GM12878 (cell line): ENCODE measurements around the gene TTC9B. TPM values are rescaled to one million over a fixed set of nuclear protein-coding genes. Genes with fewer than 3 reads are reported as not detected.

Source experiments
- ATAC-seq: fragments of 200-7000 bp; cut with Tn5 transposase; 3 replicates; pipeline ENCODE4 v1.9.1; 2020; ENCODE audit warnings: mild to moderate bottlenecking, moderate library complexity
- BruUV-seq: library from RNA; stranded (reverse); fragments of 400-500 nt; replicated peaks from 2 replicates; lab custom pipeline; 2021; lab: Mats Ljungman, UMichigan
- CTCF ChIA-PET: fragments of 300-600 bp; sonication (Branson Sonifier 250); formaldehyde crosslinking; extraction: SDS; loops from one replicate; lab custom pipeline; 2021; ENCODE audit warnings: inconsistent platforms; lab: Yijun Ruan, JAX
- POLR2A ChIA-PET: fragments of 350-600 bp; formaldehyde crosslinking; extraction: SDS; loops from one replicate; lab custom pipeline; 2021; ENCODE audit warnings: inconsistent platforms; lab: Charles Lee
- RAD21 ChIA-PET: fragments of 300-600 bp; sonication (Branson Sonifier 250); formaldehyde crosslinking; loops from one replicate; lab custom pipeline; 2023; ENCODE audit warnings: antibody characterized with exemption; ENCODE audit not compliant: unreplicated experiment; lab: Charles Lee
- SMC1A ChIA-PET: fragments of 300-600 bp; sonication (Branson Sonifier 250); formaldehyde crosslinking; loops from one replicate; lab custom pipeline; 2023; ENCODE audit not compliant: unreplicated experiment, uncharacterized antibody; lab: Charles Lee
- DNase-seq: peaks from one replicate; pipeline ENCODE4 v3.0.0-alpha.2; 2011; ENCODE audit warnings: low read depth, low spot score
- FAIRE-seq: peaks from 3 replicates; lab custom pipeline; 2011; peaks lifted over from hg19 to GRCh38; lab: Jason Lieb, UNC
- H2AFZ ChIP-seq: 2 replicates; pipeline ENCODE4 v1.6.0; 2011; ENCODE audit warnings: low read depth, low read length, control low read depth; ENCODE audit not compliant: control insufficient read depth
- H3K27ac ChIP-seq: 2 replicates; pipeline ENCODE4 v1.5.1; 2011; ENCODE audit warnings: control low read depth; ENCODE audit not compliant: control insufficient read depth, insufficient read depth
- H3K27me3 ChIP-seq, 2 experiments: replicated peaks in 1 of 2; 2 replicates each; pipeline versions ENCODE4 v1.6.0 to v1.6.1; 2011; ENCODE audit warnings: low read length in 1 of 2; ENCODE audit not compliant: control insufficient read depth in 2 of 2, insufficient read depth in 2 of 2
- H3K36me3 ChIP-seq, 2 experiments: 2 replicates each; pipeline ENCODE4 v1.5.1; 2011; ENCODE audit warnings: low read length in 1 of 2; ENCODE audit not compliant: control insufficient read depth in 2 of 2, insufficient read depth in 2 of 2
- H3K4me1 ChIP-seq: 2 replicates; pipeline ENCODE4 v1.6.1; 2011; ENCODE audit warnings: mild to moderate bottlenecking, low read length, moderate library complexity, mixed read lengths; ENCODE audit not compliant: control insufficient read depth, insufficient read depth
- H3K4me2 ChIP-seq: 2 replicates; pipeline ENCODE4 v1.6.0; 2011; ENCODE audit warnings: control low read depth; ENCODE audit not compliant: control insufficient read depth, insufficient read depth
- H3K4me3 ChIP-seq: fragments of 200-600 bp; sonication (generic); 2 replicates; pipeline ENCODE4 v1.5.1; 2016
- H3K79me2 ChIP-seq: 2 replicates; pipeline ENCODE4 v1.6.0; 2011; ENCODE audit warnings: low read length; ENCODE audit not compliant: control insufficient read depth, insufficient read depth
- H3K9ac ChIP-seq: 2 replicates; pipeline ENCODE4 v1.8.0; 2011; ENCODE audit warnings: low read length, control low read depth, mixed read lengths; ENCODE audit not compliant: control insufficient read depth, insufficient read depth
- H3K9me3 ChIP-seq: replicated peaks from 3 replicates; pipeline ENCODE4 v1.5.1; 2011; ENCODE audit warnings: mild to moderate bottlenecking, low read length; ENCODE audit not compliant: control insufficient read depth, insufficient read depth
- H4K20me1 ChIP-seq: 2 replicates; pipeline ENCODE4 v1.6.0; 2011; ENCODE audit not compliant: control insufficient read depth, insufficient read depth
- ATF7 ChIP-seq: fragments of 450-650 bp; IDR thresholded peaks from 2 replicates; pipeline ENCODE4 v1.6.1; 2016; ENCODE audit warnings: low read depth, mild to moderate bottlenecking
- BCL3 ChIP-seq: IDR thresholded peaks from 2 replicates; pipeline ENCODE4 v1.6.1; 2011; ENCODE audit warnings: borderline replicate concordance, low read depth, mild to moderate bottlenecking, moderate library complexity, low read length; ENCODE audit not compliant: insufficient read depth, poor library complexity, severe bottlenecking
- CBFB ChIP-seq: IDR thresholded peaks from 2 replicates; pipeline ENCODE4 v1.6.1; 2016; ENCODE audit warnings: antibody characterized with exemption, low read depth
- CEBPB ChIP-seq, 2 experiments: fragments of 150-350 bp in 1 of 2; IDR thresholded peaks; 2 replicates each; pipeline ENCODE4 v1.6.1; 2012 to 2014; ENCODE audit warnings: low read depth in 2 of 2, low read length in 2 of 2, borderline replicate concordance in 1 of 2, inconsistent platforms in 1 of 2
- ELK1 ChIP-seq: IDR thresholded peaks from 2 replicates; pipeline ENCODE4 v1.6.1; 2012; ENCODE audit warnings: low read depth, low read length, improper control_type of control experiment
- FOS ChIP-seq: IDR thresholded peaks from 3 replicates; pipeline ENCODE4 v1.6.1; 2011; ENCODE audit warnings: borderline replicate concordance; ENCODE audit not compliant: insufficient read length; ENCODE audit errors: extremely low read depth
- MTA3 ChIP-seq: IDR thresholded peaks from 2 replicates; pipeline ENCODE4 v1.6.1; 2012; ENCODE audit warnings: low read length, inconsistent platforms, borderline replicate concordance
- NR2C2 ChIP-seq: IDR thresholded peaks from 2 replicates; pipeline ENCODE4 v1.6.1; 2011; ENCODE audit warnings: borderline replicate concordance, low read depth; ENCODE audit not compliant: control insufficient read depth, insufficient read length
- RFX5 ChIP-seq: IDR thresholded peaks from 2 replicates; pipeline ENCODE4 v1.6.1; 2011; ENCODE audit warnings: low read depth, low read length, improper control_type of control experiment
- SUPT20H ChIP-seq: IDR thresholded peaks from 2 replicates; pipeline ENCODE4 v1.6.1; 2011; ENCODE audit warnings: low read depth, mild to moderate bottlenecking, low read length, moderate library complexity, borderline replicate concordance; ENCODE audit not compliant: control insufficient read depth
- TARDBP ChIP-seq: IDR thresholded peaks from 2 replicates; pipeline ENCODE4 v1.6.1; 2016; ENCODE audit warnings: borderline replicate concordance
- TBL1XR1 ChIP-seq: IDR thresholded peaks from 2 replicates; pipeline ENCODE4 v1.6.1; 2012; ENCODE audit warnings: low read depth, low read length, improper control_type of control experiment
- WRNIP1 ChIP-seq: IDR thresholded peaks from 2 replicates; pipeline ENCODE4 v1.6.1; 2011; ENCODE audit warnings: low read depth, low read length, improper control_type of control experiment, borderline replicate concordance
- ZNF687 ChIP-seq: fragments of 450-650 bp; IDR thresholded peaks from 2 replicates; pipeline ENCODE4 v1.6.1; 2017; ENCODE audit warnings: mild to moderate bottlenecking, moderate library complexity
- WGBS: methylation state at CpG from one replicate; pipeline ENCODE4 v1.1.6; 2016; ENCODE audit warnings: low lambda C conversion rate; ENCODE audit not compliant: insufficient replicate concordance, insufficient coverage; ENCODE audit errors: missing lambda C conversion rate; 5-methylcytosine and 5-hydroxymethylcytosine counted together
- in situ Hi-C: fragments of 300-500 bp; cut with MboI; formaldehyde crosslinking; loops from 9 replicates; pipeline ENCODE4 v1.14.3; 2018; ENCODE audit warnings: mixed read lengths
- intact Hi-C: fragments of 100-400 bp; cut with micrococcal nuclease; formaldehyde crosslinking; loops from one replicate; pipeline ENCODE4 v1.14.2; 2022; ENCODE audit not compliant: unreplicated experiment
- polyA plus RNA-seq, 11 experiments: library from polyadenylated mRNA; depleted of rRNA in 4 of 11; unstranded in 6 of 11; stranded (reverse) in 5 of 11; fragments of >200 nt; fragmentation: Nextera tagmentation in 4 of 11; fragmentation: Illumina TruSeq in 1 of 11; extraction: Ambion mirVana in 4 of 11; extraction: Trizol in 1 of 11; gene quantifications; 1 replicate in 1 of 11; 2 replicates in 10 of 11; pipeline versions ENCODE4 v1.2.1 to v1.2.3, GENCODE V29; 2011 to 2016; ENCODE audit warnings: inconsistent platforms in 2 of 11, missing spikeins in 2 of 11, low read depth in 1 of 11
- total RNA-seq, 4 experiments: library from RNA; depleted of rRNA in 3 of 4; stranded (reverse); fragments of >200 nt in 3 of 4; fragmentation: Illumina TruSeq in 1 of 4; extraction: Trizol in 1 of 4; gene quantifications; 2 replicates each; pipeline versions ENCODE4 v1.2.1 to v1.2.3, GENCODE V29; 2013 to 2021

Gene TTC9B
- total and polyA plus RNA-seq, 10 of the 15 experiments (the other 5 are each of a cell fraction or from before 2014, with no cell fraction given) = 0.04 to 0.14 (median 0.10) TPM; not detected in 7

GRCh38 chr19:40220674-40221073 is 2.5 kb upstream of the TTC9B start:
- Histone ChIP-seq H3K4me2 (no peak overlapping the region), H3K9me3 (peaks cover 4% of the 10 kb centered on the region; the same call in 1 of the 3 replicates), H4K20me1 (no peaks in the 10 kb centered on the region), H2AFZ (no peak overlapping the region), H3K36me3 (no peaks in the 10 kb centered on the region), H3K9ac (no peak overlapping the region), H3K4me1 (no peaks in the 10 kb centered on the region), H3K79me2 (no peaks in the 10 kb centered on the region), H3K27ac (no peak overlapping the region), H3K4me3 (no peak overlapping the region), H3K27me3 (peaks cover under 1 to 9% of the 10 kb centered on the region in 2 experiments)
- intact Hi-C loops (no loop called here), in situ Hi-C loops (loop anchor here (5.0 kb wide), 1 partner anchor 78 kb away; no protein-coding TSS in a partner anchor)
- ChIA-PET CTCF (interaction anchor here (0.6 to 1.5 kb wide), 5 partner anchors 19 to 176 kb away, joined by 3 to 18 read pairs (median 3); no protein-coding TSS in a partner anchor), RAD21 (interaction anchor here (0.6 to 1.7 kb wide), 4 partner anchors 56 to 377 kb away, joined by 3 to 7 read pairs (median 4); no protein-coding TSS in a partner anchor), POLR2A (no interaction called here), SMC1A (interaction anchor here (0.7 to 3.1 kb wide), 6 partner anchors 20 to 250 kb away, joined by 3 to 15 read pairs (median 6); partner anchors contain the start of gene PSMC4)
- FAIRE-seq (no peak), ATAC-seq (no peak), DNase-seq (no peak)
- BruUV-seq = no TSS peak
- WGBS = 77% methylated on average over 9 of the region's 9 CpGs
- no peak for TF ChIP-seq TBL1XR1
- TF ChIP-seq CBFB = no peak
- no peak for TF ChIP-seq ATF7
- no peak for TF ChIP-seq BCL3
- no peak for TF ChIP-seq SUPT20H
- no peak for TF ChIP-seq CEBPB (IDR thresholded peaks at IDR 0.05; ENCODE audit: borderline replicate concordance in 1 of 2, low read depth in 2 of 2, low read length in 2 of 2)
- TF ChIP-seq TARDBP = no peak
- TF ChIP-seq FOS = no peak
- no peak for TF ChIP-seq ELK1
- TF ChIP-seq ZNF687 = no peak
- no peak for TF ChIP-seq NR2C2
- no peak for TF ChIP-seq RFX5
- TF ChIP-seq MTA3 = no peak
- TF ChIP-seq WRNIP1 = no peak
